Activated T-helper 2 cell treated with anti-CD3 and anti-CD28 coated beads, Interferon-gamma antibody, Interleukin-2, Interleukin-4, amounts not matched to agents 10 μg/mL and 5 μg/mL and 100 μg/mL, durations not matched to agents 14 hours and 24 hours and 36 hours (primary cell): Measurements from ENCODE around the gene ASCC1. TPM values are rescaled to one million over a fixed set of nuclear protein-coding genes. Genes with fewer than 3 reads are reported as not detected.

ENCODE experiments used
- DNase-seq: peaks from one replicate; pipeline ENCODE4 v3.0.0; 2021; ENCODE audit warnings: low spot score
- H3K27ac Mint-ChIP-seq: one replicate; pipeline ENCODE4 v1.8.0; 2021; ENCODE audit warnings: mixed read lengths
- H3K27me3 Mint-ChIP-seq: one replicate; pipeline ENCODE4 v1.8.0; 2021; ENCODE audit warnings: low read depth, mixed read lengths
- H3K36me3 Mint-ChIP-seq: one replicate; pipeline ENCODE4 v1.8.0; 2021; ENCODE audit warnings: low read depth, mixed read lengths
- H3K4me1 Mint-ChIP-seq: one replicate; pipeline ENCODE4 v1.8.0; 2021; ENCODE audit warnings: low read depth, mixed read lengths
- H3K4me3 Mint-ChIP-seq: one replicate; pipeline ENCODE4 v1.8.0; 2021; ENCODE audit warnings: low read depth, mild to moderate bottlenecking, moderate library complexity, mixed read lengths
- H3K9me3 Mint-ChIP-seq: one replicate; pipeline ENCODE4 v1.8.0; 2021; ENCODE audit warnings: mixed read lengths
- intact Hi-C: fragments of 100-400 bp; cut with micrococcal nuclease; formaldehyde crosslinking; loops from one replicate; pipeline ENCODE4 v1.15.1; 2023
- total RNA-seq: library from RNA; stranded (reverse); gene quantifications from 2 replicates; pipeline ENCODE4 v1.2.3, GENCODE V29; 2022

The ASCC1 gene
- total RNA-seq, 1 donor from 2014 or later, result 46.2 TPM

- Mint-ChIP-seq H3K4me1 (peaks cover 60% of the 10 kb centered on the region), H3K27ac (no peak overlapping the region), H3K9me3 (no peaks in the 10 kb centered on the region), H3K36me3 (peaks cover 56% of the 10 kb centered on the region), H3K27me3 (no peaks in the 10 kb centered on the region), H3K4me3 (no peak overlapping the region)
- DNase-seq, result no peak
- intact Hi-C loops, result no loop called here
Observed at GRCh38 chr10:72105710-72106109, 110.4 kb downstream of the ASCC1 start.

- Mint-ChIP-seq H3K4me3 (no peak overlapping the region), H3K4me1 (peaks cover 58% of the 10 kb centered on the region), H3K36me3 (peaks cover 57% of the 10 kb centered on the region), H3K27me3 (no peaks in the 10 kb centered on the region), H3K27ac (no peak overlapping the region), H3K9me3 (no peaks in the 10 kb centered on the region)
- DNase-seq, result no peak
- intact Hi-C loops, result no loop called here
Observed at GRCh38 chr10:72105098-72105475, 111.0 kb downstream of the ASCC1 start.

DNA sequence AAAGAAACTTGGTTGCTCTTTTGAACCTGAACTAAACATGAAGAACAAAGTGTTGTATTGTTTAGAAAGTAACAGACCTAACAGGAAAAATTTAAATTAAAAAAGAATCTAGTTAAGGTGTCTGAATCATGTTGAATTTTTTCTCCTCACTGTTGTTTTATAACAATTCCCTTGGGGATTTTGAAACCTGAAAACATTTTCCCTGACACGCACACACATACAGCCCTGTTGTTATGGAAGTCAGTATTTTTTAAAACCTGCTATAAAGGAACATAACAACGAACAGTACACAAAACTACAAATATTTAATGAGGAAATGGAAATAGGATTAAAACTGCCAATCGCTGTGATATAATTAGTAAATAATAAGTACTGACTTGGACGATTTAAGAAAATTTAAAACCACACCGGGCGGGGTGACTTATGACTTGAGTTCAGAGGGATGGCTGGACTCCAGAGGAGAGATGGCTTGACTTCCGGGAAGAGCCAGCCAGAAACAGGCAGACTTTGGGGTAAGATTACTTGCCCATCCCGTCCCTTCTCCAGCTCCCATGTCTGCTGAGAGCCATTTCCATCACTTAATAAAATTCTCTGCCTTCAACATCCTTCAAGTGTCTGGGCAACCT lies 111.5 kb downstream of the ASCC1 start:
- Mint-ChIP-seq H3K36me3 (peaks cover 59% of the 10 kb centered on the region), H3K4me1 (peaks cover 55% of the 10 kb centered on the region), H3K27ac (no peak overlapping the region), H3K4me3 (no peak overlapping the region), H3K9me3 (no peaks in the 10 kb centered on the region), H3K27me3 (no peaks in the 10 kb centered on the region)
- no peak for DNase-seq
- intact Hi-C loops, result no loop called here

DNA sequence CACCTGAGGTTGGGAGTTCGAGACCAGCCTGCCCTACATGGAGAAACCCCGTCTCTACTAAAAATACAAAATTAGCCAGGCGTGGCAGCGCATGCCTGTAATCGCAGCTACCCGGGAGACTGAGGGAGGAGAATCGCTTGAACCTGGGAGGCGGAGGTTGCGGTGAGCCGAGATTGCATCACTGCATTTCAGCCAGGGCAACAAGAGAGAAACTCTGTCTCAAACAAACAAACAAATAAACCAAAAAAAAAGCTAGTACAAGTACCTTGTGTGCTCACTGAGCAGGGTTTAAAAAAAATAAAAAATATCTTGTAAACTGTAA lies 116.5 kb downstream of the ASCC1 start:
- H3K27me3 Mint-ChIP-seq, result no peaks in the 10 kb centered on the region
- H3K27ac Mint-ChIP-seq, result no peak overlapping the region
- peaks cover 71% of the 10 kb centered on the region for H3K36me3 Mint-ChIP-seq
- intact Hi-C loops, result loop anchor here (5.0 to 10.0 kb wide), 2 partner anchors 48 to 465 kb away; no protein-coding TSS in a partner anchor
- no peaks in the 10 kb centered on the region for H3K9me3 Mint-ChIP-seq
- DNase-seq, result no peak
- peaks cover 53% of the 10 kb centered on the region for H3K4me1 Mint-ChIP-seq
- no peak overlapping the region for H3K4me3 Mint-ChIP-seq

GRCh38 chr10:72098836-72099599 lies 117.1 kb downstream of the ASCC1 start:
- peaks cover 73% of the 10 kb centered on the region for H3K36me3 Mint-ChIP-seq
- H3K27me3 Mint-ChIP-seq, result no peaks in the 10 kb centered on the region
- DNase-seq, result no peak
- intact Hi-C loops, result loop anchor here (5.0 to 10.0 kb wide), 2 partner anchors 48 to 466 kb away; no protein-coding TSS in a partner anchor
- no peaks in the 10 kb centered on the region for H3K9me3 Mint-ChIP-seq
- H3K27ac Mint-ChIP-seq, result peak overlapping the region; percentile 26
- no peak overlapping the region for H3K4me3 Mint-ChIP-seq
- H3K4me1 Mint-ChIP-seq, result peaks cover 56% of the 10 kb centered on the region

DNA sequence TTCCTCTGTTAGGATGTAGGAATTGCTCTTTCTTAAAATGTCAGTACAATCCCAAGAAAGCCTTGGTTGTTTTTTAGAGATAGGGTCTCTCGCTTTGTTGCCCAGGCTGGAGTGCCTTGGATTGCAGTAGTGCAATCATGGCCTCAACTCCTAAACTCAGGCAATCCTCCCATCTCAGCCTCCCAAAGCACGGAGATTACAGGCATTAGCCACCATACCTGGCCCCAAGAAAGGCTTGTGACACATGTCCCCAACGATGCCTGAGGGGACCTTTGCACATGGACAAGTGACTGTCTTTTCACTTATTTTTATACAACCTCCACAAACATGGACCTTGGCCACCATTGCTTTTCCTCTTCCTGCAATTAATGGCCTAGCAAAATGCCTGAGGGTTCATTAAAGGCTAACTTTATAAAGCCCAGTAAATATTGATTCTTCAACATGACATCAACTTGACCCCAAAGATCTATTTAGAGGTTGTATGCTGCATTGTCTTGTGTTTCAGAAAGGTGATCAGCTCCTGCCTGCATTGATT lies 117.7 kb downstream of the ASCC1 start:
- H3K27ac Mint-ChIP-seq, result peak overlapping the region; percentile 26
- H3K4me1 Mint-ChIP-seq, result peaks cover 59% of the 10 kb centered on the region
- H3K9me3 Mint-ChIP-seq, result no peaks in the 10 kb centered on the region
- H3K27me3 Mint-ChIP-seq, result no peaks in the 10 kb centered on the region
- H3K4me3 Mint-ChIP-seq, result no peak overlapping the region
- peaks cover 71% of the 10 kb centered on the region for H3K36me3 Mint-ChIP-seq
- no peak for DNase-seq
- intact Hi-C loops, result loop anchor here (5.0 to 10.0 kb wide), 2 partner anchors 49 to 466 kb away; no protein-coding TSS in a partner anchor

DNA sequence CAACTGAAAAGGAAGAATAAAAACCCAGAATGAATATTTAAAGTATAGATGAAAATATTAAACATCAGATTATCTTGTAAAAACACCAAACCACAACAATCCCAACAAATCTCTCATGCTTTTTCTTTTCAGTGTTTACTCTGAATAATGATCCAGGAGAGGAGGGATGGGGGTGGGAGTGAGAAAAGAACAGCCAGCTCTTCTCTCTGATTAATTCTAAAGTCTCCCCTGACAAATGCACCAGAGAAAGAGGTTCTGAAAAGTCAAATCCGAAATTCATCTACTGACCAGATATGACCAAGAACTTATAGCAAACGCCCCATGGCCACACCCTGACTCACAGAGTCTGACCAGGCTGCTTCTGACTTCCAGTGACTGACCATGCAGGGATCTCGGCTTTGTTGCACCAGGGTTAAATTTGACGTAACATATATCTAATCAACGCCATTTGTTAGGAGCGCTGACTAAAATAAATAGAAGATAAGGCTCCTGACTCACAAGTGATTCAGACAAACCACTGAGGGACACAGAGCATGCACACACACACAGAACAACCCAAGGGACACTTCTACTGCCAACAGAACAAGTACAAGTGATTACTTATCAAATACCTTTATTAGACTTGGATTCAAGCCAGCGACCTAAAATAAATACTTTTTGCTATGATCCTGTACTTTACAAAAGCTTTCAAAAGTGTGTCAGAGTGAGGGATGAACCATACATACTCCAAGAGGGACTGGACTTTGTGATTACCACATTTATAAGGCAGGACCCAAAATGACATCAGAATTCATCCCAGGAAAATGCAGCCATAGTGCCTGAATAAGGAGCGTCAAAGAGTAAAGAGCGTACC lies 118.4 kb downstream of the ASCC1 start:
- H3K36me3 Mint-ChIP-seq, result peaks cover 70% of the 10 kb centered on the region
- intact Hi-C loops, result loop anchor here (2.0 to 10.0 kb wide), 3 partner anchors 50 to 467 kb away; no protein-coding TSS in a partner anchor
- H3K4me3 Mint-ChIP-seq, result peak overlapping the region; percentile 22
- H3K27me3 Mint-ChIP-seq, result no peaks in the 10 kb centered on the region
- no peaks in the 10 kb centered on the region for H3K9me3 Mint-ChIP-seq
- peak overlapping the region; percentile 86 for H3K27ac Mint-ChIP-seq
- peaks cover 59% of the 10 kb centered on the region for H3K4me1 Mint-ChIP-seq
- DNase-seq, result no peak

GRCh38 chr10:72096115-72097000 lies 119.7 kb downstream of the ASCC1 start:
- intact Hi-C loops, result loop anchor here (1.0 to 10.0 kb wide), 5 partner anchors 8 to 468 kb away; partner anchors contain the start of gene SPOCK2
- Mint-ChIP-seq H3K4me1 (peaks cover 58% of the 10 kb centered on the region), H3K27ac (peak overlapping the region; percentile 80), H3K27me3 (no peaks in the 10 kb centered on the region), H3K36me3 (peaks cover 57% of the 10 kb centered on the region), H3K9me3 (no peaks in the 10 kb centered on the region), H3K4me3 (no peak overlapping the region)
- DNase-seq, result no peak

- Mint-ChIP-seq H3K4me3 (peak overlapping the region; percentile 35), H3K9me3 (no peaks in the 10 kb centered on the region), H3K27ac (peak overlapping the region; percentile 62), H3K4me1 (peaks cover 57% of the 10 kb centered on the region), H3K36me3 (peaks cover 48% of the 10 kb centered on the region), H3K27me3 (no peaks in the 10 kb centered on the region)
- intact Hi-C loops, result loop anchor here (5.0 to 10.0 kb wide), 2 partner anchors 52 to 470 kb away; no protein-coding TSS in a partner anchor
- DNase-seq, result no peak
Observed at GRCh38 chr10:72095195-72095594, 120.9 kb downstream of the ASCC1 start.

DNA sequence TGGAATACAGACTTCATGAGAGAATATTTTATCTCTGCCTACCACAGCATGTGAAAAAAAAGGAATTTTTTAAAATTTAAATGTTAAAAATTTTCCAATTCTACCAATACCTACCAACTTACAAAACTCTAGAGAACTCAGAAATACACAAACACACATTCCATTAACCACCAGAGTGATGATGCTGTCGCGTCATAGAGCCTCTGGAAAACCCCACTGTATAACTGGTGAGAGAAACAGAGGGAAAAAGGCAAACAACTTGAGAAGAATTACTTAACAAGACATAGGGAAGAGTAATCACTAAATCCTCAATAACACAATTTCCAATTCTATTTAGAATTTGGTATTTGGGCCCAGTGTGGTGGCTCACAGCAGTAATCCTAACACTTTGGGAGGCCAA lies 121.5 kb downstream of the ASCC1 start:
- H3K36me3 Mint-ChIP-seq, result peaks cover 43% of the 10 kb centered on the region
- H3K27me3 Mint-ChIP-seq, result no peaks in the 10 kb centered on the region
- intact Hi-C loops, result loop anchor here (10.0 kb wide), 1 partner anchor 470 kb away; no protein-coding TSS in a partner anchor
- H3K27ac Mint-ChIP-seq, result peak overlapping the region; percentile 59
- H3K4me3 Mint-ChIP-seq, result peak overlapping the region; percentile 3
- H3K9me3 Mint-ChIP-seq, result no peaks in the 10 kb centered on the region
- H3K4me1 Mint-ChIP-seq, result peaks cover 62% of the 10 kb centered on the region
- DNase-seq, result no peak

GRCh38 chr10:72093450-72093849 lies 122.6 kb downstream of the ASCC1 start:
- no peak overlapping the region for H3K4me3 Mint-ChIP-seq
- no peak overlapping the region for H3K27ac Mint-ChIP-seq
- no peak for DNase-seq
- H3K27me3 Mint-ChIP-seq, result no peaks in the 10 kb centered on the region
- no peaks in the 10 kb centered on the region for H3K9me3 Mint-ChIP-seq
- peaks cover 39% of the 10 kb centered on the region for H3K36me3 Mint-ChIP-seq
- intact Hi-C loops, result loop anchor here (10.0 kb wide), 1 partner anchor 471 kb away; no protein-coding TSS in a partner anchor
- H3K4me1 Mint-ChIP-seq, result peaks cover 59% of the 10 kb centered on the region
